GM03348 (cell line): ENCODE results near the gene SDE2.
"Not testable (repeated sequence)": the region's sequence is repeated elsewhere in the genome, so short reads cannot be mapped to it uniquely, and the experiment has no call there.

ENCODE experiments used
- DNase-seq: peaks from one replicate; pipeline ENCODE4 v3.0.0; 2012; ENCODE audit warnings: low spot score

Gene SDE2

GRCh38 chr1:225975146-225975545, 24.0 kb downstream of the SDE2 start:
- DNase-seq, result not testable (repeated sequence)

- DNase-seq, result no peak
Observed at GRCh38 chr1:225974454-225974853, 24.7 kb downstream of the SDE2 start.

GRCh38 chr1:225973158-225973557, 26.0 kb downstream of the SDE2 start:
- DNase-seq, result no peak

- no peak for DNase-seq
Observed at GRCh38 chr1:225972344-225973152, 26.6 kb downstream of the SDE2 start.

- DNase-seq, result not testable (repeated sequence)
Observed at GRCh38 chr1:225970592-225971157, 28.5 kb downstream of the SDE2 start.

- not testable (repeated sequence) for DNase-seq
Observed at GRCh38 chr1:225969751-225970150, 29.4 kb downstream of the SDE2 start.

GRCh38 chr1:225965231-225965630, 33.9 kb downstream of the SDE2 start:
- no peak for DNase-seq

- DNase-seq, result no peak
Observed at GRCh38 chr1:225963735-225964530, 35.2 kb downstream of the SDE2 start.

GRCh38 chr1:225962440-225962975, 36.6 kb downstream of the SDE2 start:
- DNase-seq, result peak; percentile 41

GRCh38 chr1:225961659-225962439, 37.3 kb downstream of the SDE2 start:
- no peak for DNase-seq

GRCh38 chr1:225958041-225958440, 41.1 kb downstream of the SDE2 start:
- DNase-seq, result no peak

- no peak for DNase-seq
Observed at GRCh38 chr1:225954753-225955152, 44.4 kb downstream of the SDE2 start.

- DNase-seq, result no peak
Observed at GRCh38 chr1:225953315-225953714, 45.8 kb downstream of the SDE2 start.

GRCh38 chr1:225950905-225951497, 48.1 kb downstream of the SDE2 start:
- DNase-seq, result no peak

GRCh38 chr1:225949041-225949440, 50.1 kb downstream of the SDE2 start:
- no peak for DNase-seq

GRCh38 chr1:225946803-225947202, 52.3 kb downstream of the SDE2 start:
- DNase-seq, result no peak

- DNase-seq, result no peak
Observed at GRCh38 chr1:225946082-225946620, 53.0 kb downstream of the SDE2 start.

- no peak for DNase-seq
Observed at GRCh38 chr1:225945564-225945963, 53.6 kb downstream of the SDE2 start.

GRCh38 chr1:225944951-225945350, 54.2 kb downstream of the SDE2 start:
- DNase-seq, result no peak

GRCh38 chr1:225944387-225944786, 54.8 kb downstream of the SDE2 start:
- DNase-seq, result no peak

GRCh38 chr1:225943582-225943981, 55.6 kb downstream of the SDE2 start:
- no peak for DNase-seq
